ENCODE measurements around the gene RENBP.

RENBP gene

GRCh38 chrX:153931748-153932147, 12.7 kb downstream of the RENBP start:
- DNase-seq: no peak

- DNase-seq: no peak
Observed at GRCh38 chrX:153931151-153931550, 13.3 kb downstream of the RENBP start.

- DNase-seq: no peak
Observed at GRCh38 chrX:153930011-153930910, 14.2 kb downstream of the RENBP start.

GRCh38 chrX:153929576-153929975, 14.9 kb downstream of the RENBP start:
- no peak for DNase-seq

GRCh38 chrX:153928846-153929245, 15.6 kb downstream of the RENBP start:
- DNase-seq: no peak

GRCh38 chrX:153927922-153928760, 16.3 kb downstream of the RENBP start:
- peak; percentile 84 to 93 for DNase-seq

GRCh38 chrX:153927672-153927921, 16.8 kb downstream of the RENBP start:
- DNase-seq: no peak

GRCh38 chrX:153926858-153927671, 17.4 kb downstream of the RENBP start:
- DNase-seq: peak; percentile 51 to 73

- DNase-seq: no peak
Observed at GRCh38 chrX:153926552-153926857, 17.9 kb downstream of the RENBP start.

GRCh38 chrX:153925739-153926551, 18.5 kb downstream of the RENBP start, which contains the start of gene ARHGAP4:
TSS of gene ARHGAP4 (minus strand) at chrX:153926264. CDS start at chrX:153926202, 62 bp downstream.
- peak; percentile 42 to 47 for DNase-seq

- DNase-seq: no peak
Observed at GRCh38 chrX:153925387-153925738, 19.1 kb downstream of the RENBP start.

- peak in 1 of 2 experiments; percentile 27 for DNase-seq
Observed at GRCh38 chrX:153924149-153924861, 20.1 kb downstream of the RENBP start.

- no peak for DNase-seq
Observed at GRCh38 chrX:153922932-153923857, 21.2 kb downstream of the RENBP start.

- no peak for DNase-seq
Observed at GRCh38 chrX:153921511-153922446, 22.7 kb downstream of the RENBP start.

- no peak for DNase-seq
Observed at GRCh38 chrX:153921070-153921469, 23.4 kb downstream of the RENBP start.

- no peak for DNase-seq
Observed at GRCh38 chrX:153920546-153920945, 23.9 kb downstream of the RENBP start.

- DNase-seq: no peak
Observed at GRCh38 chrX:153919281-153919680, 25.2 kb downstream of the RENBP start.

- no peak for DNase-seq
Observed at GRCh38 chrX:153917869-153918268, 26.6 kb downstream of the RENBP start.

- DNase-seq: no peak
Observed at GRCh38 chrX:153913701-153914100, 30.7 kb downstream of the RENBP start.

Data from stimulated activated CD4-positive, alpha-beta T cell treated with anti-CD3 and anti-CD28 coated beads, Interleukin-4, amount 100 ng/mL, for 4 hours (primary cell).